Spleen (tissue), 7 donors: ENCODE measurements around the gene PFKL.

Experiments used
- POLR2A ChIP-seq, 3 donors: fragments of 450-650 bp; IDR thresholded peaks; one replicate each; pipeline ENCODE4 v1.5.1; 2017; ENCODE audit warnings: antibody characterized with exemption in 3 of 3, mild to moderate bottlenecking in 1 of 3
- POLR2AphosphoS5 ChIP-seq, 3 donors: sonication (generic); formaldehyde crosslinking; IDR thresholded peaks; one replicate each; pipeline ENCODE4 v1.5.1; 2017; ENCODE audit warnings: antibody characterized with exemption in 3 of 3
- TF ChIP-seq, protein P1 (sequence below), 11 experiments: fragments of 200-600 bp in 7 of 11; fragments of 450-650 bp in 4 of 11; sonication (generic) in 4 of 11; IDR thresholded peaks in 8 of 11; conservative IDR thresholded peaks in 3 of 11; 1 replicate in 7 of 11; 2 replicates in 4 of 11; pipeline versions ENCODE4 v1.4.0 to v1.8.0; 2016 to 2021; ENCODE audit warnings: antibody characterized with exemption in 11 of 11, inconsistent platforms in 4 of 11, mild to moderate bottlenecking in 1 of 11
- donor health status: DM: no; HTN: no; CAD: no; lungs with moderate emphysema.
- donor health status: DM: no; HTN: no; CAD: no.
- donor health status: DM: no; HTN: no; CAD: no.

DNA sequence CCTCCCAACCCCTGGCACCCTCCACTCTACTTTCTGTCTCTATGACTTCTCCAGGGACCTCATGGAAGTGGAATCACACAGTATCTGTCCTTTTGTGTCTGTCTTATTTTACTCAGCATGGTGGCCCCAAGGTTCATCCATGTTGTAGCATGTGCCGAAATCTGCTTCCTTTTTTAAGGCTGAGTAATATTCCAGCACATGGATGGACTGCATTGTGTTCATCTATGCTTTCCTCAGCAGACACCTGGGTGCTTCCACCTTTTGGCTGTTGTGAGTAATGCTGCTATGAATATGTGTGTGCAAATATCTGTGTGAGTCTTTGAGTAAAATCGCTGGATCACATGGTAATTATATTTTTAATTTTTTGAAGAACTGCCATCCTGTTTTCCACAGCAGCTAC lies 1.6 kb upstream of the PFKL start:
- TF ChIP-seq, protein P1, sequence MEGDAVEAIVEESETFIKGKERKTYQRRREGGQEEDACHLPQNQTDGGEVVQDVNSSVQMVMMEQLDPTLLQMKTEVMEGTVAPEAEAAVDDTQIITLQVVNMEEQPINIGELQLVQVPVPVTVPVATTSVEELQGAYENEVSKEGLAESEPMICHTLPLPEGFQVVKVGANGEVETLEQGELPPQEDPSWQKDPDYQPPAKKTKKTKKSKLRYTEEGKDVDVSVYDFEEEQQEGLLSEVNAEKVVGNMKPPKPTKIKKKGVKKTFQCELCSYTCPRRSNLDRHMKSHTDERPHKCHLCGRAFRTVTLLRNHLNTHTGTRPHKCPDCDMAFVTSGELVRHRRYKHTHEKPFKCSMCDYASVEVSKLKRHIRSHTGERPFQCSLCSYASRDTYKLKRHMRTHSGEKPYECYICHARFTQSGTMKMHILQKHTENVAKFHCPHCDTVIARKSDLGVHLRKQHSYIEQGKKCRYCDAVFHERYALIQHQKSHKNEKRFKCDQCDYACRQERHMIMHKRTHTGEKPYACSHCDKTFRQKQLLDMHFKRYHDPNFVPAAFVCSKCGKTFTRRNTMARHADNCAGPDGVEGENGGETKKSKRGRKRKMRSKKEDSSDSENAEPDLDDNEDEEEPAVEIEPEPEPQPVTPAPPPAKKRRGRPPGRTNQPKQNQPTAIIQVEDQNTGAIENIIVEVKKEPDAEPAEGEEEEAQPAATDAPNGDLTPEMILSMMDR (IDR thresholded peaks at IDR 0.05 in 8 of 11, conservative IDR thresholded peaks at IDR 0.05 in 3 of 11): no peak
- TF ChIP-seq POLR2AphosphoS5 (IDR thresholded peaks at IDR 0.05): no peak
- TF ChIP-seq POLR2A (IDR thresholded peaks at IDR 0.05): no peak
